Pons (tissue), 1 donor: ENCODE measurements around the gene CEP250.
A peak's percentile ranks its signal among the peaks of the same experiment; 100 is the strongest.
"Not testable (repeated sequence)": the region's sequence is repeated elsewhere in the genome, so short reads cannot be mapped to it uniquely, and the experiment has no call there.

ENCODE experiments used
- DNase-seq: peaks from one replicate; pipeline ENCODE4 v3.0.0-alpha.2; 2016; ENCODE audit warnings: low spot score

Gene CEP250

GRCh38 chr20:35492352-35492751, 37.0 kb downstream of the CEP250 start:
- DNase-seq: no peak

- peak; percentile 31 for DNase-seq
These were observed 41.1 kb downstream of the CEP250 start for GRCh38 chr20:35496481-35496880.

GRCh38 chr20:35497320-35497719, 41.9 kb downstream of the CEP250 start:
- DNase-seq: no peak

- peak; percentile 62 for DNase-seq
These were observed 42.4 kb downstream of the CEP250 start for GRCh38 chr20:35497780-35498189.

GRCh38 chr20:35499271-35499670, 43.9 kb downstream of the CEP250 start:
- no peak for DNase-seq

- no peak for DNase-seq
These were observed 47.0 kb downstream of the CEP250 start for GRCh38 chr20:35502352-35502751.

GRCh38 chr20:35503281-35503680, 47.9 kb downstream of the CEP250 start:
- no peak for DNase-seq

- DNase-seq: no peak
These were observed 48.6 kb downstream of the CEP250 start for GRCh38 chr20:35503841-35504561.

GRCh38 chr20:35504751-35505150, 49.4 kb downstream of the CEP250 start:
- DNase-seq: no peak

- no peak for DNase-seq
These were observed 50.8 kb downstream of the CEP250 start for GRCh38 chr20:35506179-35506578.

- DNase-seq: no peak
These were observed 51.7 kb downstream of the CEP250 start for GRCh38 chr20:35506872-35507638.

- no peak for DNase-seq
These were observed 53.3 kb downstream of the CEP250 start for GRCh38 chr20:35508493-35509218.

GRCh38 chr20:35510951-35511735, 55.7 kb downstream of the CEP250 start:
- DNase-seq: no peak

- DNase-seq: peak; percentile 48
These were observed 56.5 kb downstream of the CEP250 start for GRCh38 chr20:35511814-35512420.

GRCh38 chr20:35514371-35514932, 59.1 kb downstream of the CEP250 start:
- DNase-seq: no peak

- no peak for DNase-seq
These were observed 59.9 kb downstream of the CEP250 start for GRCh38 chr20:35515341-35515740.

- no peak for DNase-seq
These were observed 60.7 kb downstream of the CEP250 start for GRCh38 chr20:35515949-35516645.

- no peak for DNase-seq
These were observed 61.7 kb downstream of the CEP250 start for GRCh38 chr20:35517125-35517524.

GRCh38 chr20:35517767-35518166, 62.4 kb downstream of the CEP250 start:
- not testable (repeated sequence) for DNase-seq

GRCh38 chr20:35518955-35519354, 63.6 kb downstream of the CEP250 start:
- DNase-seq: no peak
